Natural killer cell (primary cell): ENCODE data around the gene AGPAT2. TPM values are rescaled to one million over a fixed set of nuclear protein-coding genes. Genes with fewer than 3 reads are reported as not detected.

Experiments
- ATAC-seq, 3 donors: fragments of 150-1000 bp in 2 of 3; fragments of 200-7000 bp in 1 of 3; cut with Tn5 transposase; 1 replicate in 1 of 3; 2 replicates in 2 of 3; pipeline ENCODE4 v1.10.0; 2021; ENCODE audit warnings: mild to moderate bottlenecking in 2 of 3, moderate library complexity in 2 of 3
- DNase-seq, 2 donors: peaks; one replicate each; pipeline versions ENCODE4 v3.0.0 to v3.0.0-alpha.2; 2013 to 2021; ENCODE audit warnings: mixed read lengths in 1 of 2
- H3K27ac ChIP-seq: one replicate; pipeline ENCODE4 v1.5.1; 2013; ENCODE audit warnings: mild to moderate bottlenecking, low read length
- H3K27me3 ChIP-seq: one replicate; pipeline ENCODE4 v1.6.1; 2013; ENCODE audit warnings: low read length; ENCODE audit not compliant: control insufficient read depth, insufficient read depth
- H3K36me3 ChIP-seq: one replicate; pipeline ENCODE4 v1.6.1; 2013; ENCODE audit warnings: low read length; ENCODE audit not compliant: control insufficient read depth, insufficient read depth
- H3K4me1 ChIP-seq: one replicate; pipeline ENCODE4 v1.6.1; 2013; ENCODE audit warnings: low read length; ENCODE audit not compliant: control insufficient read depth, insufficient read depth
- H3K4me3 ChIP-seq: one replicate; pipeline ENCODE4 v1.5.1; 2013; ENCODE audit warnings: low read length
- H3K9me3 ChIP-seq: one replicate; pipeline ENCODE4 v1.6.1; 2013; ENCODE audit warnings: low read length; ENCODE audit not compliant: control insufficient read depth, insufficient read depth
- H3K27ac Mint-ChIP-seq, 2 donors: one replicate each; pipeline ENCODE4 v1.8.0; 2022; ENCODE audit warnings: mild to moderate bottlenecking in 2 of 2, mixed read lengths in 2 of 2, moderate library complexity in 1 of 2
- H3K27me3 Mint-ChIP-seq, 2 donors: one replicate each; pipeline ENCODE4 v1.8.0; 2022; ENCODE audit warnings: low read depth in 2 of 2, mixed read lengths in 2 of 2
- H3K36me3 Mint-ChIP-seq: one replicate; pipeline ENCODE4 v1.8.0; 2022; ENCODE audit warnings: mixed read lengths
- H3K4me1 Mint-ChIP-seq, 2 donors: one replicate each; pipeline ENCODE4 v1.8.0; 2022; ENCODE audit warnings: mixed read lengths in 2 of 2
- H3K4me3 Mint-ChIP-seq: one replicate; pipeline ENCODE4 v1.8.0; 2022; ENCODE audit warnings: mild to moderate bottlenecking, moderate library complexity, mixed read lengths
- H3K9me3 Mint-ChIP-seq, 2 donors: one replicate each; pipeline ENCODE4 v1.8.0; 2022; ENCODE audit warnings: mixed read lengths in 2 of 2
- CTCF ChIP-seq: fragments of 200-600 bp; IDR thresholded peaks from one replicate; pipeline ENCODE4 v1.8.0; 2022; ENCODE audit warnings: antibody characterized with exemption
- WGBS: methylation state at CpG from one replicate; pipeline ENCODE4 v1.1.7; 2013; ENCODE audit warnings: missing lambda C conversion rate; ENCODE audit not compliant: insufficient coverage; 5-methylcytosine and 5-hydroxymethylcytosine counted together
- intact Hi-C: fragments of 100-400 bp; cut with micrococcal nuclease; formaldehyde crosslinking; loops from one replicate; pipeline ENCODE4 v1.14.2; 2022
- total RNA-seq, 4 donors: library from RNA; stranded (reverse); fragments of 120-200 nt in 1 of 4; gene quantifications; one replicate each; pipeline versions ENCODE4 v1.2.3 to v1.2.4, GENCODE V29; 2013 to 2022

Gene AGPAT2
- total RNA-seq, 3 donors from 2014 or later (not counting 1 experiment from before 2014, with no cell fraction given), result 10.3 to 19.4 (median 12.0) TPM

- DNase-seq (no peak), ATAC-seq (no peak)
- no peak for TF ChIP-seq CTCF
- Mint-ChIP-seq H3K4me3 (peak overlapping the region; percentile 94), H3K9me3 (no peaks in the 10 kb centered on the region), H3K36me3 (no peaks in the 10 kb centered on the region), H3K4me1 (peaks cover 21 to 29% of the 10 kb centered on the region in 2 donors), H3K27me3 (no peaks in the 10 kb centered on the region), H3K27ac (peak overlapping the region in 1 of 2 donors; percentile 81)
- H3K27ac ChIP-seq, result no peak overlapping the region
- peaks cover 34% of the 10 kb centered on the region for H3K4me1 ChIP-seq
- no peaks in the 10 kb centered on the region for H3K27me3 ChIP-seq
- 81% methylated on average over 16 of the region's 16 CpGs for WGBS
- H3K9me3 ChIP-seq, result no peaks in the 10 kb centered on the region
- intact Hi-C loops, result loop anchor here (2.0 kb wide), 1 partner anchor 25 kb away; no protein-coding TSS in a partner anchor
- no peak overlapping the region for H3K4me3 ChIP-seq
- H3K36me3 ChIP-seq, result peaks cover 36% of the 10 kb centered on the region
Measured at GRCh38 chr9:136726118-136726517, 38.9 kb upstream of the AGPAT2 start.

DNA sequence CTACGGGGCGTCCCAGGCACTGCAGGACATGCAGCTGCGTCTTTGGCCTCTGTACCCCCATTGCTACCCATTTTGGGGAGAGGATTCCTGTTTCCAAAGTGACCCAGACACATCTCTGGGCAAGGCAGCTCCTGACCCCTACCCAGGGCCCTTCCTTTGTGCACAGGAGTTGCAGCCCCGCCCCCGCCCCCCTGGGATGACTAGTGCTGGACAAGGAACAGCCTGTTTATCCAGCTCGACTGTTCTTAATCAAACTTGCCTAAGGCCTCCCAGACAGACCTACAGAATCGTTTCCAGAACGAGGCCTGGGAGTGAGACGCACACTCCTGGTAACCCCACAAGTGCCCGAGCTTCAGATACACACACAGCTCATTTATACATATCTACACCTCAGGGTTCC, 38.4 kb upstream of the AGPAT2 start:
- DNase-seq, result no peak
- no peak overlapping the region for H3K27ac Mint-ChIP-seq
- peaks cover 34% of the 10 kb centered on the region for H3K4me1 ChIP-seq
- H3K36me3 Mint-ChIP-seq, result no peaks in the 10 kb centered on the region
- H3K27me3 Mint-ChIP-seq, result no peaks in the 10 kb centered on the region
- no peak overlapping the region for H3K27ac ChIP-seq
- H3K36me3 ChIP-seq, result peaks cover 38% of the 10 kb centered on the region
- H3K9me3 Mint-ChIP-seq, result no peaks in the 10 kb centered on the region
- H3K4me3 ChIP-seq, result no peak overlapping the region
- no peak for ATAC-seq
- WGBS, result 90% methylated on average over 10 of the region's 10 CpGs
- peaks cover 21 to 29% of the 10 kb centered on the region in 2 donors for H3K4me1 Mint-ChIP-seq
- H3K27me3 ChIP-seq, result no peaks in the 10 kb centered on the region
- intact Hi-C loops, result loop anchor here (2.0 kb wide), 1 partner anchor 25 kb away; no protein-coding TSS in a partner anchor
- H3K4me3 Mint-ChIP-seq, result no peak overlapping the region
- no peaks in the 10 kb centered on the region for H3K9me3 ChIP-seq
- TF ChIP-seq CTCF, result no peak

DNA sequence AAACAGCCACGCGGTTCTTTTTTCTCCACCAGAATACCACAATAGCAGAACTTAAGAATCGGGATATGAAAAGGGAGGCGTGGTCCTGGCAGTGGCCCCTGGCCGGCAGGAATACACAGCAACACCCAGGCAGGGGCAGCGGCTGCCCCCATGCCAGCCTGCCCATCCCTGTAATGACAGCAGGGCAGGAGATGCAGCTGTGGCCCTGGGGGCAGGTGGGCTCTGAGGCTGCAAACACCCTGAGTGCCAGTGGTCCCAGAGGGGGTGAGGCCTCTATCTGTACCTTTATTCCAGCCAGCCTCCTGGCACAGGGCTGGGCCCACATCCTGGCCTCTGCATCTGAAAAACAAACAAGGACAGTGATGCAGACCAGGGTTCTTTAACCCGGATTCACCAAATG, 37.5 kb upstream of the AGPAT2 start:
- DNase-seq (no peak), ATAC-seq (no peak)
- 90% methylated on average over 5 of the region's 7 CpGs for WGBS
- Mint-ChIP-seq H3K27ac (peak overlapping the region in 1 of 2 donors; percentile 48), H3K27me3 (no peaks in the 10 kb centered on the region), H3K36me3 (no peaks in the 10 kb centered on the region), H3K4me1 (peaks cover 21 to 29% of the 10 kb centered on the region in 2 donors), H3K9me3 (no peaks in the 10 kb centered on the region), H3K4me3 (no peak overlapping the region)
- no peaks in the 10 kb centered on the region for H3K27me3 ChIP-seq
- H3K27ac ChIP-seq, result no peak overlapping the region
- TF ChIP-seq CTCF, result no peak
- intact Hi-C loops, result no loop called here
- no peaks in the 10 kb centered on the region for H3K9me3 ChIP-seq
- peaks cover 38% of the 10 kb centered on the region for H3K36me3 ChIP-seq
- peaks cover 34% of the 10 kb centered on the region for H3K4me1 ChIP-seq
- no peak overlapping the region for H3K4me3 ChIP-seq

GRCh38 chr9:136723989-136724388, 36.7 kb upstream of the AGPAT2 start:
- Histone ChIP-seq H3K27ac (no peak overlapping the region), H3K4me1 (peaks cover 36% of the 10 kb centered on the region), H3K4me3 (no peak overlapping the region), H3K9me3 (no peaks in the 10 kb centered on the region), H3K36me3 (peaks cover 38% of the 10 kb centered on the region), H3K27me3 (no peaks in the 10 kb centered on the region)
- 95% methylated on average over 8 of the region's 8 CpGs for WGBS
- intact Hi-C loops, result no loop called here
- H3K9me3 Mint-ChIP-seq, result no peaks in the 10 kb centered on the region
- no peaks in the 10 kb centered on the region for H3K27me3 Mint-ChIP-seq
- no peaks in the 10 kb centered on the region for H3K36me3 Mint-ChIP-seq
- H3K4me1 Mint-ChIP-seq, result peaks cover 21 to 29% of the 10 kb centered on the region in 2 donors
- DNase-seq (no peak), ATAC-seq (no peak)
- H3K4me3 Mint-ChIP-seq, result no peak overlapping the region
- H3K27ac Mint-ChIP-seq, result peak overlapping the region in 1 of 2 donors; percentile 48
- no peak for TF ChIP-seq CTCF
